Trophoblast cell (in vitro differentiated cells and primary cell): ENCODE data around the gene KCTD5.
"Not testable (repeated sequence)": the region's sequence is repeated elsewhere in the genome, so short reads cannot be mapped to it uniquely, and the experiment has no call there.

Experiments used
- DNase-seq, 2 donors: peaks; one replicate each; pipeline ENCODE4 v3.0.0-alpha.2; 2016
- H2AFZ ChIP-seq: 2 replicates; pipeline ENCODE4 v1.6.1; 2013; ENCODE audit warnings: low read length, moderate library complexity, mild to moderate bottlenecking; ENCODE audit not compliant: insufficient read depth, poor library complexity
- H2AK5ac ChIP-seq: 2 replicates; pipeline ENCODE4 v1.6.1; 2013; ENCODE audit warnings: mild to moderate bottlenecking, low read length
- H2BK120ac ChIP-seq: 2 replicates; pipeline ENCODE4 v1.6.1; 2013; ENCODE audit warnings: low read length, mild to moderate bottlenecking, moderate library complexity; ENCODE audit not compliant: insufficient read depth, poor library complexity
- H2BK12ac ChIP-seq: 2 replicates; pipeline ENCODE4 v1.6.1; 2013; ENCODE audit warnings: mild to moderate bottlenecking, low read length, moderate library complexity
- H2BK5ac ChIP-seq: 2 replicates; pipeline ENCODE4 v1.6.1; 2013; ENCODE audit warnings: low read length, low read depth, moderate library complexity, mild to moderate bottlenecking; ENCODE audit not compliant: poor library complexity
- H3K14ac ChIP-seq: 2 replicates; pipeline ENCODE4 v1.6.1; 2013; ENCODE audit warnings: mild to moderate bottlenecking, low read length
- H3K18ac ChIP-seq: 2 replicates; pipeline ENCODE4 v1.6.1; 2013; ENCODE audit warnings: mild to moderate bottlenecking, low read length
- H3K23ac ChIP-seq: 2 replicates; pipeline ENCODE4 v1.6.1; 2013; ENCODE audit warnings: low read length
- H3K27ac ChIP-seq: 2 replicates; pipeline ENCODE4 v1.5.1; 2013; ENCODE audit warnings: low read depth, mild to moderate bottlenecking, inconsistent platforms, low read length, moderate library complexity
- H3K27me3 ChIP-seq: 2 replicates; pipeline ENCODE4 v1.6.1; 2013; ENCODE audit warnings: inconsistent platforms, mild to moderate bottlenecking, low read length, moderate library complexity; ENCODE audit not compliant: insufficient read depth
- H3K36me3 ChIP-seq, 2 experiments: 1 replicate in 1 of 2; 2 replicates in 1 of 2; pipeline ENCODE4 v1.6.1; 2013; ENCODE audit warnings: low read length in 2 of 2, mild to moderate bottlenecking in 2 of 2, moderate library complexity in 1 of 2; ENCODE audit not compliant: insufficient read depth in 2 of 2, control insufficient read depth in 1 of 2
- H3K4ac ChIP-seq: 2 replicates; pipeline ENCODE4 v1.6.1; 2013; ENCODE audit warnings: low read depth, mild to moderate bottlenecking, low read length, moderate library complexity
- H3K4me1 ChIP-seq, 2 experiments: 1 replicate in 1 of 2; 2 replicates in 1 of 2; pipeline ENCODE4 v1.6.1; 2013; ENCODE audit warnings: low read length in 2 of 2, mild to moderate bottlenecking in 2 of 2, moderate library complexity in 1 of 2; ENCODE audit not compliant: insufficient read depth in 2 of 2, control insufficient read depth in 1 of 2
- H3K4me2 ChIP-seq: 2 replicates; pipeline ENCODE4 v1.6.1; 2013; ENCODE audit warnings: inconsistent platforms, mild to moderate bottlenecking, low read length, moderate library complexity
- H3K4me3 ChIP-seq: 2 replicates; pipeline ENCODE4 v1.5.1; 2013; ENCODE audit warnings: mild to moderate bottlenecking, low read depth, low read length, inconsistent platforms
- H3K79me1 ChIP-seq: one replicate; pipeline ENCODE4 v1.6.1; 2013; ENCODE audit warnings: low read length
- H3K79me2 ChIP-seq: 2 replicates; pipeline ENCODE4 v1.6.1; 2013; ENCODE audit warnings: low read length, mild to moderate bottlenecking; ENCODE audit not compliant: control insufficient read depth, insufficient read depth, poor library complexity
- H3K9ac ChIP-seq: 2 replicates; pipeline ENCODE4 v1.6.1; 2013; ENCODE audit warnings: mild to moderate bottlenecking, low read length
- H3K9me3 ChIP-seq: 2 replicates; pipeline ENCODE4 v1.6.1; 2013; ENCODE audit warnings: low read depth, mild to moderate bottlenecking, control low read depth, inconsistent platforms, low read length; ENCODE audit not compliant: insufficient read depth
- H4K12ac ChIP-seq: 2 replicates; pipeline ENCODE4 v1.6.1; 2013; ENCODE audit warnings: low read depth, mild to moderate bottlenecking, low read length, moderate library complexity
- H4K8ac ChIP-seq: 2 replicates; pipeline ENCODE4 v1.6.1; 2013; ENCODE audit warnings: low read depth, mild to moderate bottlenecking, low read length, moderate library complexity
- H4K91ac ChIP-seq: one replicate; pipeline ENCODE4 v1.6.1; 2013; ENCODE audit warnings: low read depth, mild to moderate bottlenecking, low read length, moderate library complexity
- WGBS: extraction: QIAGEN DNeasy Blood & Tissue Kit; methylation state at CpG from one replicate; pipeline ENCODE4 v1.1.7; 2013; ENCODE audit warnings: missing lambda C conversion rate; ENCODE audit not compliant: insufficient read length, insufficient coverage; ENCODE audit errors: extremely low coverage; 5-methylcytosine and 5-hydroxymethylcytosine counted together

The KCTD5 gene

GRCh38 chr16:2673066-2673999 is 9.0 kb upstream of the KCTD5 start:
- Histone ChIP-seq H3K27ac (peak overlapping the region; percentile 93), H3K9me3 (no peaks in the 10 kb centered on the region), H3K4me2 (peak overlapping the region; percentile 98), H3K4me1 (peaks cover 0 to 2% of the 10 kb centered on the region in 2 experiments), H3K4ac (peak overlapping the region; percentile 48), H3K79me2 (no peaks in the 10 kb centered on the region), H4K8ac (peak overlapping the region; percentile 86), H3K27me3 (no peaks in the 10 kb centered on the region), H2BK120ac (no peak overlapping the region), H2AFZ (peak overlapping the region; percentile 88), H3K9ac (peak overlapping the region; percentile 85), H3K18ac (no peak overlapping the region), H3K79me1 (peaks cover 4% of the 10 kb centered on the region), H3K4me3 (peak overlapping the region; percentile 88), H4K12ac (peak overlapping the region; percentile 83), H3K14ac (peak overlapping the region; percentile 94), H2BK5ac (no peak overlapping the region), H2BK12ac (no peak overlapping the region), H4K91ac (peak overlapping the region; percentile 85), H3K36me3 (no peaks in the 10 kb centered on the region), H3K23ac (no peak overlapping the region), H2AK5ac (no peak overlapping the region)
- peak; percentile 96 for DNase-seq
- WGBS, result no CpG with 5 or more reads among the region's 107 CpGs

- no CpG with 5 or more reads among the region's 7 CpGs for WGBS
- no peak overlapping the region for H3K4me3 ChIP-seq
- H3K23ac ChIP-seq, result peak overlapping the region; percentile 63
Observed at GRCh38 chr16:2675021-2675420, 7.3 kb upstream of the KCTD5 start.

GRCh38 chr16:2675714-2676113 is 6.6 kb upstream of the KCTD5 start:
- no peak overlapping the region for H2BK120ac ChIP-seq
- no peak overlapping the region for H4K8ac ChIP-seq
- no peak overlapping the region for H3K27ac ChIP-seq
- H3K4ac ChIP-seq, result no peak overlapping the region
- no CpG with 5 or more reads among the region's 16 CpGs for WGBS
- H2AFZ ChIP-seq, result no peak overlapping the region
- no peak overlapping the region for H4K91ac ChIP-seq
- H3K14ac ChIP-seq, result no peak overlapping the region
- no peaks in the 10 kb centered on the region for H3K27me3 ChIP-seq
- no peak overlapping the region for H2BK12ac ChIP-seq
- no peaks in the 10 kb centered on the region for H3K36me3 ChIP-seq
- peaks cover 4% of the 10 kb centered on the region for H3K79me1 ChIP-seq
- H3K4me2 ChIP-seq, result no peak overlapping the region
- no peak overlapping the region for H3K23ac ChIP-seq
- no peaks in the 10 kb centered on the region for H3K79me2 ChIP-seq
- DNase-seq, result no peak
- no peak overlapping the region for H2AK5ac ChIP-seq
- no peak overlapping the region for H4K12ac ChIP-seq
- H2BK5ac ChIP-seq, result no peak overlapping the region
- peaks cover 0 to 2% of the 10 kb centered on the region in 2 experiments for H3K4me1 ChIP-seq
- H3K18ac ChIP-seq, result no peak overlapping the region
- no peaks in the 10 kb centered on the region for H3K9me3 ChIP-seq
- H3K4me3 ChIP-seq, result no peak overlapping the region
- H3K9ac ChIP-seq, result no peak overlapping the region

More at GRCh38 chr16:2675021-2675420, 7.3 kb upstream of the KCTD5 start:
- Histone ChIP-seq H2AFZ (no peak overlapping the region), H4K91ac (no peak overlapping the region), H4K12ac (no peak overlapping the region), H3K27ac (no peak overlapping the region), H2BK5ac (no peak overlapping the region), H3K4ac (no peak overlapping the region), H2AK5ac (no peak overlapping the region), H3K4me1 (peaks cover 0 to 2% of the 10 kb centered on the region in 2 experiments), H3K79me2 (no peaks in the 10 kb centered on the region), H3K4me2 (no peak overlapping the region), H3K14ac (no peak overlapping the region), H3K9ac (no peak overlapping the region), H4K8ac (no peak overlapping the region), H3K18ac (no peak overlapping the region), H3K9me3 (no peaks in the 10 kb centered on the region), H3K36me3 (no peaks in the 10 kb centered on the region), H3K27me3 (no peaks in the 10 kb centered on the region), H2BK120ac (no peak overlapping the region), H2BK12ac (peak overlapping the region; percentile 2), H3K79me1 (peaks cover 4% of the 10 kb centered on the region)
- DNase-seq, result no peak

GRCh38 chr16:2676937-2677336 is 5.4 kb upstream of the KCTD5 start:
- not testable (repeated sequence) for H3K18ac ChIP-seq, H3K4ac ChIP-seq, H3K4me1 ChIP-seq, H2BK5ac ChIP-seq, H3K23ac ChIP-seq, H4K91ac ChIP-seq, H3K79me1 ChIP-seq, H3K9me3 ChIP-seq, H2AK5ac ChIP-seq, H2BK12ac ChIP-seq, H3K27ac ChIP-seq, H3K36me3 ChIP-seq, H3K4me3 ChIP-seq, H3K27me3 ChIP-seq, H3K14ac ChIP-seq, H2BK120ac ChIP-seq, H2AFZ ChIP-seq, H4K8ac ChIP-seq, H3K4me2 ChIP-seq, H3K9ac ChIP-seq, H4K12ac ChIP-seq, H3K79me2 ChIP-seq, DNase-seq
- no CpG with 5 or more reads among the region's 3 CpGs for WGBS
